Nephron (organoid): ENCODE data around the gene SPG11.

Experiments used
- H3K27ac Mint-ChIP-seq, 3 experiments: 2 replicates each; pipeline ENCODE4 v1.8.0; 2020; ENCODE audit warnings: mixed read lengths in 3 of 3, mild to moderate bottlenecking in 2 of 3, moderate library complexity in 1 of 3
- H3K27me3 Mint-ChIP-seq: 2 replicates; pipeline ENCODE4 v1.8.0; 2021; ENCODE audit warnings: low read depth, mild to moderate bottlenecking, moderate library complexity, mixed read lengths
- H3K36me3 Mint-ChIP-seq: 2 replicates; pipeline ENCODE4 v1.8.0; 2020; ENCODE audit warnings: low read depth, mixed read lengths
- H3K4me1 Mint-ChIP-seq: 2 replicates; pipeline ENCODE4 v1.8.0; 2020; ENCODE audit warnings: mixed read lengths
- H3K4me3 Mint-ChIP-seq, 3 experiments: 2 replicates each; pipeline ENCODE4 v1.8.0; 2020; ENCODE audit warnings: mild to moderate bottlenecking in 3 of 3, mixed read lengths in 3 of 3, moderate library complexity in 2 of 3
- H3K9me3 Mint-ChIP-seq: 2 replicates; pipeline ENCODE4 v1.8.0; 2020; ENCODE audit warnings: mixed read lengths
- CTCF ChIP-seq, 3 experiments: fragments of 200-600 bp; sonication (generic); IDR thresholded peaks; one replicate each; pipeline ENCODE4 v1.5.0; 2021; ENCODE audit warnings: antibody characterized with exemption in 3 of 3; ENCODE audit not compliant: unreplicated experiment in 3 of 3

SPG11 gene

GRCh38 chr15:44541282-44541958 lies 122.0 kb downstream of the SPG11 start:
- TF ChIP-seq CTCF (IDR thresholded peaks at IDR 0.05; ENCODE audit: unreplicated experiment in 3 of 3) = no peak
- peaks cover 36% of the 10 kb centered on the region for H3K36me3 Mint-ChIP-seq
- H3K4me1 Mint-ChIP-seq = peaks cover 31% of the 10 kb centered on the region
- H3K4me3 Mint-ChIP-seq = peak overlapping the region in 2 of 3 experiments; percentile 26 to 34
- H3K27me3 Mint-ChIP-seq = no peaks in the 10 kb centered on the region
- peak overlapping the region in 2 of 3 experiments; percentile 61 to 66 for H3K27ac Mint-ChIP-seq
- H3K9me3 Mint-ChIP-seq = no peaks in the 10 kb centered on the region

GRCh38 chr15:44537735-44538240 lies 125.7 kb downstream of the SPG11 start:
- no peak for TF ChIP-seq CTCF (IDR thresholded peaks at IDR 0.05; ENCODE audit: unreplicated experiment in 3 of 3)
- Mint-ChIP-seq H3K9me3 (no peaks in the 10 kb centered on the region), H3K27me3 (no peaks in the 10 kb centered on the region), H3K36me3 (peaks cover 31% of the 10 kb centered on the region), H3K4me3 (peak overlapping the region; percentile 90 to 92 (median 90)), H3K27ac (peak overlapping the region; percentile 88 to 95 (median 92)), H3K4me1 (peaks cover 43% of the 10 kb centered on the region)

- TF ChIP-seq CTCF (IDR thresholded peaks at IDR 0.05; ENCODE audit: unreplicated experiment in 3 of 3) = no peak
- H3K27me3 Mint-ChIP-seq = no peaks in the 10 kb centered on the region
- no peaks in the 10 kb centered on the region for H3K9me3 Mint-ChIP-seq
- peak within 1 kb of the TSS; percentile 92 to 96 (median 95) for H3K27ac Mint-ChIP-seq
- peak within 1 kb of the TSS; percentile 90 to 92 (median 90) for H3K4me3 Mint-ChIP-seq
- H3K36me3 Mint-ChIP-seq = peaks cover 28% of the 10 kb centered on the region
- peaks cover 38% of the 10 kb centered on the region for H3K4me1 Mint-ChIP-seq
Measured at GRCh38 chr15:44536962-44537734, 126.3 kb downstream of the SPG11 start, which contains the start of gene EIF3J. TSS of gene EIF3J (plus strand) at chr15:44537147. CDS start at chr15:44537195, 48 bp downstream.

- Mint-ChIP-seq H3K27ac (peak overlapping the region; percentile 92 to 96 (median 95)), H3K27me3 (no peaks in the 10 kb centered on the region), H3K9me3 (no peaks in the 10 kb centered on the region), H3K4me3 (peak overlapping the region; percentile 90 to 92 (median 90)), H3K4me1 (peaks cover 31% of the 10 kb centered on the region), H3K36me3 (peaks cover 22% of the 10 kb centered on the region)
- TF ChIP-seq CTCF (IDR thresholded peaks at IDR 0.05; ENCODE audit: unreplicated experiment in 3 of 3) = peak; percentile 30 to 55 (median 48)
Measured at GRCh38 chr15:44536302-44536961, 127.0 kb downstream of the SPG11 start.

GRCh38 chr15:44535523-44536301 lies 127.8 kb downstream of the SPG11 start:
- H3K4me1 Mint-ChIP-seq = peaks cover 25% of the 10 kb centered on the region
- no peaks in the 10 kb centered on the region for H3K27me3 Mint-ChIP-seq
- H3K27ac Mint-ChIP-seq = peak overlapping the region; percentile 92 to 96 (median 95)
- no peak for TF ChIP-seq CTCF (IDR thresholded peaks at IDR 0.05; ENCODE audit: unreplicated experiment in 3 of 3)
- peaks cover 17% of the 10 kb centered on the region for H3K36me3 Mint-ChIP-seq
- no peaks in the 10 kb centered on the region for H3K9me3 Mint-ChIP-seq
- H3K4me3 Mint-ChIP-seq = peak overlapping the region; percentile 90 to 92 (median 90)
